ENCODE measurements around the gene HLF.

- TF ChIP-seq, protein P1, sequence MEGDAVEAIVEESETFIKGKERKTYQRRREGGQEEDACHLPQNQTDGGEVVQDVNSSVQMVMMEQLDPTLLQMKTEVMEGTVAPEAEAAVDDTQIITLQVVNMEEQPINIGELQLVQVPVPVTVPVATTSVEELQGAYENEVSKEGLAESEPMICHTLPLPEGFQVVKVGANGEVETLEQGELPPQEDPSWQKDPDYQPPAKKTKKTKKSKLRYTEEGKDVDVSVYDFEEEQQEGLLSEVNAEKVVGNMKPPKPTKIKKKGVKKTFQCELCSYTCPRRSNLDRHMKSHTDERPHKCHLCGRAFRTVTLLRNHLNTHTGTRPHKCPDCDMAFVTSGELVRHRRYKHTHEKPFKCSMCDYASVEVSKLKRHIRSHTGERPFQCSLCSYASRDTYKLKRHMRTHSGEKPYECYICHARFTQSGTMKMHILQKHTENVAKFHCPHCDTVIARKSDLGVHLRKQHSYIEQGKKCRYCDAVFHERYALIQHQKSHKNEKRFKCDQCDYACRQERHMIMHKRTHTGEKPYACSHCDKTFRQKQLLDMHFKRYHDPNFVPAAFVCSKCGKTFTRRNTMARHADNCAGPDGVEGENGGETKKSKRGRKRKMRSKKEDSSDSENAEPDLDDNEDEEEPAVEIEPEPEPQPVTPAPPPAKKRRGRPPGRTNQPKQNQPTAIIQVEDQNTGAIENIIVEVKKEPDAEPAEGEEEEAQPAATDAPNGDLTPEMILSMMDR (IDR thresholded peaks at IDR 0.05 in 2 of 3, conservative IDR thresholded peaks at IDR 0.05 in 1 of 3; ENCODE audit: borderline replicate concordance in 1 of 3, insufficient read depth in 1 of 3, low read depth in 2 of 3, low read length in 2 of 3): no peak
- TF ChIP-seq EZH2phosphoT487 (IDR thresholded peaks at IDR 0.05; ENCODE audit: borderline replicate concordance): no peak
Observed at GRCh38 chr17:55354010-55354409, 89.2 kb downstream of the HLF start.

Measured in HCT116 (cell line).